ENCODE measurements around the gene GDI2.

DNA sequence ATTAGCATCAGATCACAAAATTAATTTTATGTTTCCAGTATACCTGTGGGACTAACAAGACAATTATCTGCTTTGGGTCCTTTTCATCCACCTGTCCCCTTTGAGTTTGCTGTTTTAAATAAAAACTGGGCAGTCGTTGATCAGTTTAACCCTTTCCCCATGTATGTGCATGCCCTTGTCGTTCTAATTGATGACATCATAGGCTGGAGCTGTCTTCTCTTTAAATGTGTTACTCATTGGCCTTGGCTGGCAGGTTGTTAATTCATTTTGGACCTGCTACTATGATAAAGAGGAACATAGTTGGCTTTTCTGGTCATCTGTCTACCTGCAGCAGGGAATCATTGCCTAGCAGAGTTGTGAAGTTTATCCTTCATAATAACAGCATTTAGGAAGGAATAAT, 74.8 kb downstream of the GDI2 start:
- TF ChIP-seq POLR2A (IDR thresholded peaks at IDR 0.05), result no peak
- TF ChIP-seq, protein P1, sequence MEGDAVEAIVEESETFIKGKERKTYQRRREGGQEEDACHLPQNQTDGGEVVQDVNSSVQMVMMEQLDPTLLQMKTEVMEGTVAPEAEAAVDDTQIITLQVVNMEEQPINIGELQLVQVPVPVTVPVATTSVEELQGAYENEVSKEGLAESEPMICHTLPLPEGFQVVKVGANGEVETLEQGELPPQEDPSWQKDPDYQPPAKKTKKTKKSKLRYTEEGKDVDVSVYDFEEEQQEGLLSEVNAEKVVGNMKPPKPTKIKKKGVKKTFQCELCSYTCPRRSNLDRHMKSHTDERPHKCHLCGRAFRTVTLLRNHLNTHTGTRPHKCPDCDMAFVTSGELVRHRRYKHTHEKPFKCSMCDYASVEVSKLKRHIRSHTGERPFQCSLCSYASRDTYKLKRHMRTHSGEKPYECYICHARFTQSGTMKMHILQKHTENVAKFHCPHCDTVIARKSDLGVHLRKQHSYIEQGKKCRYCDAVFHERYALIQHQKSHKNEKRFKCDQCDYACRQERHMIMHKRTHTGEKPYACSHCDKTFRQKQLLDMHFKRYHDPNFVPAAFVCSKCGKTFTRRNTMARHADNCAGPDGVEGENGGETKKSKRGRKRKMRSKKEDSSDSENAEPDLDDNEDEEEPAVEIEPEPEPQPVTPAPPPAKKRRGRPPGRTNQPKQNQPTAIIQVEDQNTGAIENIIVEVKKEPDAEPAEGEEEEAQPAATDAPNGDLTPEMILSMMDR (IDR thresholded peaks at IDR 0.05), result no peak

Data from prostate gland (tissue), 2 donors.